Measurements from ENCODE around the gene NAP1L4.
A peak's percentile ranks its signal among the peaks of the same experiment; 100 is the strongest.
"Not testable (repeated sequence)": the region's sequence is repeated elsewhere in the genome, so short reads cannot be mapped to it uniquely, and the experiment has no call there.

NAP1L4 gene

GRCh38 chr11:2955906-2956476 lies 36.1 kb downstream of the NAP1L4 start:
- no peak for DNase-seq

DNA sequence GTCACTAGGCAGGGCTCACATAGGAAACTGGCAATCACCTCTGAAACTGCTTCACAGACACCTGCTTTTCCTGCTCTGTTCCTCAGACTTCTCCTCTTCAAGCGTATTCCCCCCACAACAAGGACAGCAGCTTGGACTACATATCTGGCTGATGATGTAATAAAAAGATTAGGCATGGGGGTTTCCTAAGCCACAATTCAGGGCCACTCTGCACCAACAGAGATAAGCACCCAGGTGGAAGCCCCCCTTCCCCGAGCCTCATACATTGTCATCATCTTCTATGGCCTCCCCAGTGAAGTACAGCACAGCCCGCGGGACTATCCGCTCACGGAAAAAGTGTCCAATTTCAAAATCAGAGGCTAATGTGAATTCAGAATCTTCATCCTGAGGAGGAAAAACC lies 37.9 kb downstream of the NAP1L4 start:
- no peak for DNase-seq

GRCh38 chr11:2952290-2952689 lies 39.8 kb downstream of the NAP1L4 start:
- DNase-seq = no peak

GRCh38 chr11:2951231-2952110 lies 40.7 kb downstream of the NAP1L4 start:
- peak; percentile 13 for DNase-seq

DNA sequence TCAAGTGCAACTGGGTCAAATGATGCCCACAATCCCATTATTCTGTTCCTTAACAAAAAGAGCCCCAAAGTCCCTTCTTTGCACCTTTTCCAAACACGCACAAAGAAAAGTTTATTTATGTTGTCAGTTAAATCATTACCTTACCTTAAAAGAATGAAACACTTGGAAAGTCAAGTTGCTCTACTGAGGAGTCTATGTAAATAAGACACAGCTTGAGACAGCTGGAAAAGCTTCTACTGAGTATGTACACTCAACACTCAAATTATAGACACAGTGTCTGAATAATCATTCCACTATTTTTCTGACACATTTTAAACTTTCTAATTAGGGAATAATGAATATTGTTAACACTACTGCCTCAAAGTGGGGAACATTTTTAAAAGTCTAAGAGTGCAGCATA lies 41.3 kb downstream of the NAP1L4 start:
- DNase-seq = no peak

DNA sequence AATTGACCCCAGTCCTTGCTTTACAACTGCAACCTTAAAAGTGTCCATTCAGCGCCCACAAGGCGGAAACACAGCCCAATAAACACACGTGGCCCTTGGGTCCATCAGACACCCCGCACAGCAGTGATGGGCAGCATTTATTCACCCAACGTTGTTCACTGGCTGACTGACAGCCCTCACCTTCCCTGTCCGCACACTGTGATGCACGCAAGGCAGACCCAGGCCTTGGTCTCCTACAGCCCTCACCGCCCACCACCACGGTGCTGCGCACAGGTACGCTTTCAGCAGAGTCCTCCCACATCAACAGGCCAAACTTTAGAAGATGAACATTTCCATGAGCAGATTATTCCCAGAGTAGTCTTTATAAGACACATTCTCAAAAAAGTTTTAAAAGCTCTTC lies 42.2 kb downstream of the NAP1L4 start:
- DNase-seq = no peak

GRCh38 chr11:2947744-2948143 lies 44.4 kb downstream of the NAP1L4 start:
- DNase-seq = no peak

GRCh38 chr11:2945757-2946287 lies 46.3 kb downstream of the NAP1L4 start:
- DNase-seq = no peak

DNA sequence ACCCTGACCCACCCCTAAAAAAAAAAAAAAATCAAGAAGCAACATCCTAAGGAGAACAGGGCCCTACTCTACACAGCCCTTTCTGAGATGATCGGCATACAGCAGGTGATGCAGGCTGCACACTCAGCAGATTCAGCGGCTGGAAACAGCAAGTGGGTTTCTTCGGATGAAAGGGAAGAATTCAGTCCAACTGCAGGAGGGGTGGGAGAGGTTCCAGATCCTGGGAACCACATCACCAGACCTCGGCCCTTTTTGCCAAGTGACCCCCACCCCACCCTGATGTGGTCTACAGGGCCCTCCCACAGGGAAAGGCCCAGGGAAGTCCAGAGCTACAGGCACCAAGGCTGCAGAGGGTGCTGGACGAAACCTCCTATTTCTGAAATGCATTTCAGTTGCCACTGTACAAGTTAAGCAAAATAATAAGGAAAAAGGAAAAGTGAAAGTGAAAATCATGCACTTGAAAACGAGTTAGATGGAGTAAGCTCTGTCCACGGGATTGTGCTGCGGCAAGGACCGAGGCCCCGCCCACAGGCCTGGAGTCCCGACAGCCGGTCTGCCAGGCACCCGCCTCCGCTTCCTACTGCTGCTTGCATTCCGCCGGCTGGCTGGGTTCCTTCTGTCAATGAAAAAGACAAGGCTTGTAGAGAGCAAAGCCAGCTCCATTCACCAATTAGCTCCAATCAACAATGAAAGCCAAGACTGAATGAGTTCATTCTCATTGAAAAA lies 46.9 kb downstream of the NAP1L4 start:
- DNase-seq = peak; percentile 26

- DNase-seq = no peak
These were observed 47.6 kb downstream of the NAP1L4 start for GRCh38 chr11:2944530-2944929.

DNA sequence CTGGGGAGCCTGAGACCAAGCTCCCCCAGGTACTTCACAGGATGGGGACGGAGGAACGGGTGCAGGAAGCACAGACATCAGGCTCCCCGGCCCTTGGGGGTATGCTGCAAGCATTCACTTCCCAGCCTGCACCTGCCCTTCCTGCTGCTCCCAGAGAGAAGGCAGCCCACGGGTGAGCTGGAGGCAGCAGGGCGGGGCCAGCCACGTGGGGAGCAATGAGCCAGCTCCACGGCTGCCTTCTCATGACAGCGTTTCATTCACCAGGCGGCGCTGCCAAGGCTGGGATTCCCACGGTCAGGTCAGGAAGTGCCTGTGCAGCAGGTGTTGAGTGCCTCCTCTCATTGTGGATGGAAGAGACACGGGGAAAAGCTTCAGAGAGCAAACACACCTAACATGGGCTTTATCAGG lies 48.4 kb downstream of the NAP1L4 start:
- DNase-seq = no peak

- no peak for DNase-seq
These were observed 49.0 kb downstream of the NAP1L4 start for GRCh38 chr11:2942872-2943710.

- no peak for DNase-seq
These were observed 49.7 kb downstream of the NAP1L4 start for GRCh38 chr11:2942447-2942846.

GRCh38 chr11:2940921-2941821 lies 51.0 kb downstream of the NAP1L4 start:
- no peak for DNase-seq

DNA sequence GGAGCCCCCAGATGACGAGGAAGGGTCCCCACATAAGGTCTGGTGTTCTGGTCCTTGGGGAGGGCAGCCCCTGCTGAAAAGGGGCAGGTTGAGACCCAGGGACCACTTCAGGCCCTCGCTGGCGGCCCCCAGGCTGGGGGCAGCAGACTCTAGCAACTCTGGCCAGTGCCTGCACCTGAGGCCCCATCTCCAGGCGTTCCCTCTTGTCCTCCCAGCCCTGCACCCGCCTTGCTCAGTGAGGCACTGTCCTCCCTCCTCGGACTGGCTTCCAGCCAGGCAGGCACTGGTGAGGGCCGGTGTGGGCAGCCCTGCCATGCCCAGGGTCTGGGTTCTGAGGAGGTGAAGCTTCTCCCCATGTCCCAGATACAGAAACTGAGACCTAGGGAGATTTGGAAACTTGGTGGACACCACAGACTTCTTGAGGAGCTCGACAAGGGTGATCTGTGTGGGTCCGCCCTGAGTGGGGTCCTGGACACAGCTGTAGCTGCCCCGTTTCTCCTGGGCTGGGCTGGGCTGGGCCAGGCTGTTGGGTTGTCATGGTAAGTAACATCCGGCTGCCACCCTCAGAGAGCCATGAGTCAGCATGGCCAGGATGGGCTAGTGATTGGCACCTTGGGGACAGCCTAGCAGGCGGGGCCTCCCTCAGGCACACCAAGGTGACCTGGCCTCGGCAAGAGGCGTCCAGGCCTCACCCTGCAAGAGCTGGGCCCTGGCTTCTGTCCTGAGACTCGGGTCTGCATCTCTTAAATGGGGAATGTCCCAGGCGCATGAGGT lies 51.8 kb downstream of the NAP1L4 start:
- peak; percentile 70 for DNase-seq

GRCh38 chr11:2938458-2939418 lies 53.4 kb downstream of the NAP1L4 start:
- not testable (repeated sequence) for DNase-seq

- DNase-seq = not testable (repeated sequence)
These were observed 54.3 kb downstream of the NAP1L4 start for GRCh38 chr11:2937641-2938457.

DNA sequence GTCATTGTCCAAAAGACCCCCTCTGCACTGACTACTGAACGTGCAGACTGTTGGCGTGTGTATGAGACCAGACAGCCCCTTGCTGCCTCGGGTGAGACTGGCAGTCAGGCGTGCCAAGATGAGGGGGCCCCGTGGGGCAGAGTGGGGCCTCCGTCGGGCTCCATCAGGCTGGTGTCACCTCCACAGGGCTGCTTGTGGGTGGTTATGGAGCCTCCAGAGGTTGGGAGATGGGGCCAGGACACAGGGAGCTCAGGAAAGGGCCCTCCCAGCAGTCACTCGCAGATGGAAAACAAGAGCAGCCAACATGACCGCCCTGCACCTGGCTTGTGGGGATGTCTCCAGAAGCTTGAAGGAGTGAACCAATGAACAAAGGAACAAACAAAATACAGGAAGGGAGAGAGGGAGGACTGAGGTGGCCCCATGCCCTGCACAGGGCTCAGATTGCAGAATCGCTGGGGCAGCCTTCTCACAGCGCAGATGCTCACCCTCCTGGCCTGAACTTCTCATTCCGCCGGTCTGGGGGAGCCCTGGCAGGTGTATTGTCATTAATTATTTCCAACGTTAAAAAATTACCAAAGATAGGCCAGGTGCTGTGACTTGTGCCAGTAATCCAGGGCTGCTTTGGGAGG lies 57.4 kb downstream of the NAP1L4 start:
- DNase-seq = no peak
